Measurements from ENCODE around the gene SLC35A3.

- TF ChIP-seq, protein P1, sequence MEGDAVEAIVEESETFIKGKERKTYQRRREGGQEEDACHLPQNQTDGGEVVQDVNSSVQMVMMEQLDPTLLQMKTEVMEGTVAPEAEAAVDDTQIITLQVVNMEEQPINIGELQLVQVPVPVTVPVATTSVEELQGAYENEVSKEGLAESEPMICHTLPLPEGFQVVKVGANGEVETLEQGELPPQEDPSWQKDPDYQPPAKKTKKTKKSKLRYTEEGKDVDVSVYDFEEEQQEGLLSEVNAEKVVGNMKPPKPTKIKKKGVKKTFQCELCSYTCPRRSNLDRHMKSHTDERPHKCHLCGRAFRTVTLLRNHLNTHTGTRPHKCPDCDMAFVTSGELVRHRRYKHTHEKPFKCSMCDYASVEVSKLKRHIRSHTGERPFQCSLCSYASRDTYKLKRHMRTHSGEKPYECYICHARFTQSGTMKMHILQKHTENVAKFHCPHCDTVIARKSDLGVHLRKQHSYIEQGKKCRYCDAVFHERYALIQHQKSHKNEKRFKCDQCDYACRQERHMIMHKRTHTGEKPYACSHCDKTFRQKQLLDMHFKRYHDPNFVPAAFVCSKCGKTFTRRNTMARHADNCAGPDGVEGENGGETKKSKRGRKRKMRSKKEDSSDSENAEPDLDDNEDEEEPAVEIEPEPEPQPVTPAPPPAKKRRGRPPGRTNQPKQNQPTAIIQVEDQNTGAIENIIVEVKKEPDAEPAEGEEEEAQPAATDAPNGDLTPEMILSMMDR (IDR thresholded peaks at IDR 0.05): no peak
- TF ChIP-seq EZH2 (IDR thresholded peaks at IDR 0.05) (no peak), EZH2phosphoT487 (IDR thresholded peaks at IDR 0.05) (no peak)
Measured at GRCh38 chr1:100045206-100045605, 75.4 kb downstream of the SLC35A3 start.

All from neural progenitor cell (in vitro differentiated cells).